Ectodermal cell (in vitro differentiated cells): ENCODE results near the gene L3MBTL4.

Experiments used
- H3K27ac ChIP-seq: 2 replicates; pipeline ENCODE4 v1.7.0; 2013; ENCODE audit warnings: mild to moderate bottlenecking, low read depth, low read length; ENCODE audit not compliant: insufficient read depth, poor library complexity, severe bottlenecking
- H3K27me3 ChIP-seq: 2 replicates; pipeline ENCODE4 v1.7.0; 2013; ENCODE audit warnings: mild to moderate bottlenecking, low read length; ENCODE audit not compliant: insufficient read depth, control insufficient read depth, poor library complexity, severe bottlenecking
- H3K36me3 ChIP-seq: one replicate; pipeline ENCODE4 v1.7.0; 2013; ENCODE audit warnings: low read length; ENCODE audit not compliant: control insufficient read depth, insufficient read depth
- H3K4me1 ChIP-seq: one replicate; pipeline ENCODE4 v1.7.0; 2013; ENCODE audit warnings: low read length; ENCODE audit not compliant: control insufficient read depth, insufficient read depth
- H3K4me3 ChIP-seq: 2 replicates; pipeline ENCODE4 v1.7.0; 2013; ENCODE audit warnings: low read depth, low read length, control low read depth; ENCODE audit not compliant: insufficient read depth
- H3K9me3 ChIP-seq: 2 replicates; pipeline ENCODE4 v1.7.0; 2013; ENCODE audit warnings: mild to moderate bottlenecking, low read length, moderate library complexity; ENCODE audit not compliant: control insufficient read depth
- WGBS, 2 experiments: methylation state at CpG; one replicate each; pipeline ENCODE4 v1.1.7; 2013; ENCODE audit warnings: missing lambda C conversion rate in 2 of 2; 5-methylcytosine and 5-hydroxymethylcytosine counted together

L3MBTL4 gene

GRCh38 chr18:6340121-6340520 lies 74.6 kb downstream of the L3MBTL4 start:
- Histone ChIP-seq H3K27me3 (no peaks in the 10 kb centered on the region), H3K4me1 (no peaks in the 10 kb centered on the region), H3K36me3 (no peaks in the 10 kb centered on the region), H3K9me3 (no peaks in the 10 kb centered on the region), H3K27ac (no peak overlapping the region), H3K4me3 (no peak overlapping the region)
- 92 to 100% methylated on average over 1 of the region's 1 CpG for WGBS, 2 experiments

- Histone ChIP-seq H3K4me3 (no peak overlapping the region), H3K9me3 (no peaks in the 10 kb centered on the region), H3K27me3 (no peaks in the 10 kb centered on the region), H3K36me3 (no peaks in the 10 kb centered on the region), H3K27ac (no peak overlapping the region), H3K4me1 (no peaks in the 10 kb centered on the region)
- 95 to 97% methylated on average over 4 of the region's 4 CpGs for WGBS, 2 experiments
These were observed 78.5 kb downstream of the L3MBTL4 start for GRCh38 chr18:6336239-6336638.

GRCh38 chr18:6333981-6334380 lies 80.7 kb downstream of the L3MBTL4 start:
- Histone ChIP-seq H3K36me3 (no peaks in the 10 kb centered on the region), H3K27me3 (no peaks in the 10 kb centered on the region), H3K27ac (no peak overlapping the region), H3K4me3 (no peak overlapping the region), H3K9me3 (no peaks in the 10 kb centered on the region), H3K4me1 (no peaks in the 10 kb centered on the region)
- WGBS, 2 experiments = 68 to 69% methylated on average over 4 of the region's 4 CpGs

- no peak overlapping the region for H3K4me3 ChIP-seq
These were observed 82.8 kb downstream of the L3MBTL4 start for GRCh38 chr18:6331872-6332271.

GRCh38 chr18:6330786-6331185 lies 83.9 kb downstream of the L3MBTL4 start:
- Histone ChIP-seq H3K9me3 (no peaks in the 10 kb centered on the region), H3K27me3 (no peaks in the 10 kb centered on the region), H3K4me3 (no peak overlapping the region), H3K36me3 (no peaks in the 10 kb centered on the region), H3K27ac (no peak overlapping the region), H3K4me1 (no peaks in the 10 kb centered on the region)

More at GRCh38 chr18:6331872-6332271, 82.8 kb downstream of the L3MBTL4 start:
- H3K27ac ChIP-seq = no peak overlapping the region
- no peaks in the 10 kb centered on the region for H3K4me1 ChIP-seq
- no peaks in the 10 kb centered on the region for H3K9me3 ChIP-seq
- H3K27me3 ChIP-seq = no peaks in the 10 kb centered on the region
- 84 to 92% methylated on average over 1 to 2 of the region's 2 CpGs for WGBS, 2 experiments
- H3K36me3 ChIP-seq = no peaks in the 10 kb centered on the region

GRCh38 chr18:6328621-6329010 lies 86.1 kb downstream of the L3MBTL4 start:
- no peaks in the 10 kb centered on the region for H3K4me1 ChIP-seq

GRCh38 chr18:6327895-6328620 lies 86.7 kb downstream of the L3MBTL4 start:
- Histone ChIP-seq H3K36me3 (no peaks in the 10 kb centered on the region), H3K27ac (no peak overlapping the region), H3K9me3 (no peaks in the 10 kb centered on the region), H3K27me3 (no peaks in the 10 kb centered on the region), H3K4me1 (no peaks in the 10 kb centered on the region), H3K4me3 (no peak overlapping the region)
- WGBS, 2 experiments = 94 to 97% methylated on average over 2 of the region's 2 CpGs

More at GRCh38 chr18:6328621-6329010, 86.1 kb downstream of the L3MBTL4 start:
- H3K27me3 ChIP-seq = no peaks in the 10 kb centered on the region
- H3K36me3 ChIP-seq = no peaks in the 10 kb centered on the region
- WGBS, 2 experiments = 92 to 93% methylated on average over 2 to 3 of the region's 3 CpGs
- H3K9me3 ChIP-seq = no peaks in the 10 kb centered on the region
- H3K4me3 ChIP-seq = no peak overlapping the region
- H3K27ac ChIP-seq = no peak overlapping the region

GRCh38 chr18:6327485-6327884 lies 87.2 kb downstream of the L3MBTL4 start:
- WGBS, 2 experiments = 86 to 99% methylated on average over 3 of the region's 4 CpGs
- no peaks in the 10 kb centered on the region for H3K9me3 ChIP-seq
- H3K36me3 ChIP-seq = no peaks in the 10 kb centered on the region
- no peak overlapping the region for H3K4me3 ChIP-seq
- no peak overlapping the region for H3K27ac ChIP-seq
- no peaks in the 10 kb centered on the region for H3K4me1 ChIP-seq
- H3K27me3 ChIP-seq = no peaks in the 10 kb centered on the region

- no peak overlapping the region for H3K4me3 ChIP-seq
- H3K9me3 ChIP-seq = no peaks in the 10 kb centered on the region
- H3K27me3 ChIP-seq = no peaks in the 10 kb centered on the region
- no peak overlapping the region for H3K27ac ChIP-seq
- 89% methylated on average over 1 to 2 of the region's 2 CpGs for WGBS, 2 experiments
- no peaks in the 10 kb centered on the region for H3K4me1 ChIP-seq
- no peaks in the 10 kb centered on the region for H3K36me3 ChIP-seq
These were observed 88.1 kb downstream of the L3MBTL4 start for GRCh38 chr18:6326566-6326965.

- H3K27me3 ChIP-seq = no peaks in the 10 kb centered on the region
- no peaks in the 10 kb centered on the region for H3K4me1 ChIP-seq
- no peak overlapping the region for H3K4me3 ChIP-seq
- no peak overlapping the region for H3K27ac ChIP-seq
- no peaks in the 10 kb centered on the region for H3K36me3 ChIP-seq
- H3K9me3 ChIP-seq = no peaks in the 10 kb centered on the region
- 90 to 93% methylated on average over 1 of the region's 1 CpG for WGBS, 2 experiments
These were observed 91.3 kb downstream of the L3MBTL4 start for GRCh38 chr18:6323319-6323889.
